Mesendoderm (in vitro differentiated cells): ENCODE measurements around the gene NOB1.

Source experiments
- DNase-seq: peaks from one replicate; pipeline ENCODE4 v3.0.0; 2013
- H2AK5ac ChIP-seq: 2 replicates; pipeline ENCODE4 v1.6.1; 2013; ENCODE audit warnings: low read length, inconsistent platforms
- H2BK120ac ChIP-seq: 2 replicates; pipeline ENCODE4 v1.6.1; 2013; ENCODE audit warnings: low read depth, mild to moderate bottlenecking, low read length, moderate library complexity, mixed read lengths
- H2BK15ac ChIP-seq: replicated peaks from 2 replicates; pipeline ENCODE4 v1.6.1; 2013; ENCODE audit warnings: low read depth, mild to moderate bottlenecking, moderate library complexity
- H2BK5ac ChIP-seq: 2 replicates; pipeline ENCODE4 v1.6.1; 2013; ENCODE audit warnings: low read length, inconsistent platforms
- H3K18ac ChIP-seq: 2 replicates; pipeline ENCODE4 v1.6.1; 2013; ENCODE audit warnings: mild to moderate bottlenecking, low read length, mixed read lengths
- H3K23ac ChIP-seq: one replicate; pipeline ENCODE4 v1.6.1; 2013; ENCODE audit warnings: low read length
- H3K27ac ChIP-seq: 2 replicates; pipeline ENCODE4 v1.5.1; 2013; ENCODE audit warnings: low read depth, mild to moderate bottlenecking, inconsistent platforms, low read length, moderate library complexity
- H3K27me3 ChIP-seq: 2 replicates; pipeline ENCODE4 v1.6.1; 2013; ENCODE audit warnings: low read length, control low read depth, mild to moderate bottlenecking, inconsistent platforms; ENCODE audit not compliant: insufficient read depth, poor library complexity
- H3K36me3 ChIP-seq: 2 replicates; pipeline ENCODE4 v1.6.1; 2013; ENCODE audit warnings: low read length, inconsistent platforms; ENCODE audit not compliant: control insufficient read depth, insufficient read depth
- H3K4ac ChIP-seq: one replicate; pipeline ENCODE4 v1.6.1; 2013; ENCODE audit warnings: low read depth, mild to moderate bottlenecking, low read length, moderate library complexity
- H3K4me1 ChIP-seq: 2 replicates; pipeline ENCODE4 v1.6.1; 2013; ENCODE audit warnings: low read depth, low read length, inconsistent platforms; ENCODE audit not compliant: control insufficient read depth
- H3K4me2 ChIP-seq: 2 replicates; pipeline ENCODE4 v1.6.1; 2013; ENCODE audit warnings: low read length
- H3K4me3 ChIP-seq: 2 replicates; pipeline ENCODE4 v1.5.1; 2013; ENCODE audit warnings: mild to moderate bottlenecking, low read length
- H3K56ac ChIP-seq: one replicate; pipeline ENCODE4 v1.6.1; 2013; ENCODE audit warnings: low read length
- H3K79me1 ChIP-seq: 2 replicates; pipeline ENCODE4 v1.6.1; 2013; ENCODE audit warnings: low read length, inconsistent platforms
- H3K79me2 ChIP-seq: 2 replicates; pipeline ENCODE4 v1.6.1; 2013; ENCODE audit warnings: mild to moderate bottlenecking, low read length; ENCODE audit not compliant: control insufficient read depth, insufficient read depth
- H3K9ac ChIP-seq: 2 replicates; pipeline ENCODE4 v1.6.1; 2013; ENCODE audit warnings: low read length, inconsistent platforms
- H4K5ac ChIP-seq: one replicate; pipeline ENCODE4 v1.6.1; 2013; ENCODE audit warnings: low read length
- H4K8ac ChIP-seq: one replicate; pipeline ENCODE4 v1.6.1; 2013; ENCODE audit warnings: low read depth, mild to moderate bottlenecking, control low read depth, low read length, moderate library complexity
- WGBS: extraction: QIAGEN DNeasy Blood & Tissue Kit; methylation state at CpG from one replicate; pipeline ENCODE4 v1.1.7; 2013; ENCODE audit warnings: low lambda C conversion rate, missing lambda C conversion rate; ENCODE audit not compliant: insufficient coverage; ENCODE audit errors: extremely low coverage; 5-methylcytosine and 5-hydroxymethylcytosine counted together

Gene NOB1

DNA sequence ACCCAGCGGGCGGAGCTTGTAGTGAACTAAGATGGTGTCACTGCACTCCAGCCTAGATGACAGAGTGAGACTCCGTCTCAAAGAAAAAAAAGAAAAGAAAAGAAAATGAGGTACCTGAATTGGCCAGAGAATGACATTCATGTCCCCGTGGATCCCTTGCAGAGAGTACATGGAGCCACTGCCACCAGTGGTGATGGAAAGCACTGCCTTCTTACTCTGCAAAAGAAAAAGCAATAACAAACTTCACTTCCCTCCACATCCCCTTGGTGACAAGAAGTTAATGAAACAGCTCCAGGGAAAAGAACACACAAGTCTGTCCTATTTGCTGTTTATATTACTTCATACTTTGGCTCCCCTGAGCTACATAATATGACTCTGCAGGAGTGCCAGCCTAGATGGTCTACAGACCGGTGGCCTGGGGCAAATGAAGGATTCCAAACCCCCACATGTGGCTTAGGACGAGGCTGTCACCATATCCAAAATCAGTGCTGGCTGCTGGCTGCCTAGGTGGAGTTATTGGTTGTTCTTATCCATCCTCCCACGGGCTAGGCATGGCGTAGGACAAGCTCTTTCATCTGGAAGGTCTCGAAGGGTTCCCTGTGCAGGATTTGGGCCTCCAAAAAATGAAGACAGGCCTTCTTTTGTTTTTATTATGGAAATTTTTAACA lies 41.7 kb downstream of the NOB1 start:
- no peak for DNase-seq
- Histone ChIP-seq H3K4me3 (no peak overlapping the region), H3K4me1 (no peaks in the 10 kb centered on the region), H3K27me3 (no peaks in the 10 kb centered on the region), H3K18ac (no peak overlapping the region), H4K8ac (no peak overlapping the region), H3K56ac (no peak overlapping the region), H3K79me2 (no peaks in the 10 kb centered on the region), H3K27ac (no peak overlapping the region), H3K23ac (no peak overlapping the region), H2AK5ac (no peak overlapping the region), H2BK5ac (no peak overlapping the region), H3K79me1 (no peaks in the 10 kb centered on the region), H3K36me3 (peaks cover 8% of the 10 kb centered on the region), H2BK15ac (no peak overlapping the region), H4K5ac (no peak overlapping the region), H3K4ac (no peak overlapping the region), H2BK120ac (no peak overlapping the region), H3K4me2 (no peak overlapping the region), H3K9ac (no peak overlapping the region)
- no CpG with 5 or more reads among the region's 9 CpGs for WGBS

- H3K4me3 ChIP-seq: no peak overlapping the region
- H3K4me2 ChIP-seq: no peak overlapping the region
- no peaks in the 10 kb centered on the region for H3K4me1 ChIP-seq
- WGBS: no CpG with 5 or more reads among the region's 4 CpGs
- no peak overlapping the region for H3K23ac ChIP-seq
- H4K5ac ChIP-seq: no peak overlapping the region
- H3K27me3 ChIP-seq: no peaks in the 10 kb centered on the region
- peaks cover 7% of the 10 kb centered on the region for H3K36me3 ChIP-seq
- H3K79me2 ChIP-seq: no peaks in the 10 kb centered on the region
- H3K4ac ChIP-seq: no peak overlapping the region
- H2BK15ac ChIP-seq: no peak overlapping the region
- H3K27ac ChIP-seq: no peak overlapping the region
- no peak overlapping the region for H3K18ac ChIP-seq
- no peak for DNase-seq
- no peak overlapping the region for H3K56ac ChIP-seq
- no peaks in the 10 kb centered on the region for H3K79me1 ChIP-seq
- H3K9ac ChIP-seq: no peak overlapping the region
- no peak overlapping the region for H2BK120ac ChIP-seq
- H4K8ac ChIP-seq: no peak overlapping the region
- H2BK5ac ChIP-seq: no peak overlapping the region
- H2AK5ac ChIP-seq: no peak overlapping the region
Observed at GRCh38 chr16:69712277-69712676, 42.4 kb downstream of the NOB1 start.

- Histone ChIP-seq H3K27ac (no peak overlapping the region), H3K4me1 (no peaks in the 10 kb centered on the region)
- no CpG with 5 or more reads among the region's 12 CpGs for WGBS
Observed at GRCh38 chr16:69711115-69711740, 43.5 kb downstream of the NOB1 start.

GRCh38 chr16:69709456-69710084 lies 45.2 kb downstream of the NOB1 start:
- Histone ChIP-seq H3K23ac (no peak overlapping the region), H3K56ac (no peak overlapping the region), H3K4me1 (no peaks in the 10 kb centered on the region), H3K27ac (no peak overlapping the region), H3K18ac (no peak overlapping the region), H3K4me2 (no peak overlapping the region), H3K79me2 (no peaks in the 10 kb centered on the region), H3K4ac (no peak overlapping the region), H3K9ac (no peak overlapping the region), H3K36me3 (peaks cover 4% of the 10 kb centered on the region), H2BK15ac (no peak overlapping the region), H4K8ac (no peak overlapping the region), H3K79me1 (no peaks in the 10 kb centered on the region), H2BK5ac (no peak overlapping the region), H3K27me3 (no peaks in the 10 kb centered on the region), H4K5ac (no peak overlapping the region), H2BK120ac (no peak overlapping the region), H3K4me3 (no peak overlapping the region), H2AK5ac (no peak overlapping the region)
- WGBS: no CpG with 5 or more reads among the region's 5 CpGs
- DNase-seq: peak; percentile 63

More at GRCh38 chr16:69711115-69711740, 43.5 kb downstream of the NOB1 start:
- Histone ChIP-seq H4K8ac (no peak overlapping the region), H2BK120ac (no peak overlapping the region), H2BK5ac (no peak overlapping the region), H3K79me1 (no peaks in the 10 kb centered on the region), H3K79me2 (no peaks in the 10 kb centered on the region), H3K18ac (no peak overlapping the region), H3K9ac (no peak overlapping the region), H4K5ac (no peak overlapping the region), H3K27me3 (no peaks in the 10 kb centered on the region), H2BK15ac (no peak overlapping the region), H3K4me2 (no peak overlapping the region), H3K36me3 (peaks cover 4% of the 10 kb centered on the region), H3K56ac (no peak overlapping the region), H3K4ac (no peak overlapping the region), H3K23ac (no peak overlapping the region), H2AK5ac (no peak overlapping the region), H3K4me3 (no peak overlapping the region)
- no peak for DNase-seq

- no peak overlapping the region for H3K18ac ChIP-seq
- no peak overlapping the region for H3K9ac ChIP-seq
- H2BK120ac ChIP-seq: no peak overlapping the region
- no peak overlapping the region for H3K4ac ChIP-seq
- no peak overlapping the region for H4K8ac ChIP-seq
- H3K4me1 ChIP-seq: no peaks in the 10 kb centered on the region
- no peak overlapping the region for H3K23ac ChIP-seq
- H2AK5ac ChIP-seq: no peak overlapping the region
- H3K36me3 ChIP-seq: peaks cover 4% of the 10 kb centered on the region
- H3K27ac ChIP-seq: no peak overlapping the region
- H3K27me3 ChIP-seq: no peaks in the 10 kb centered on the region
- no peak overlapping the region for H3K56ac ChIP-seq
- H2BK5ac ChIP-seq: no peak overlapping the region
- no peak for DNase-seq
- no peak overlapping the region for H3K4me2 ChIP-seq
- no peaks in the 10 kb centered on the region for H3K79me2 ChIP-seq
- H3K4me3 ChIP-seq: no peak overlapping the region
- H2BK15ac ChIP-seq: no peak overlapping the region
- no peaks in the 10 kb centered on the region for H3K79me1 ChIP-seq
- H4K5ac ChIP-seq: no peak overlapping the region
- WGBS: no CpG with 5 or more reads among the region's 10 CpGs
Observed at GRCh38 chr16:69707920-69708683, 46.6 kb downstream of the NOB1 start.
